Esophagus (tissue), 2 donors: ENCODE data around the gene VPS39. TPM values are rescaled to one million over a fixed set of nuclear protein-coding genes. Genes with fewer than 3 reads are reported as not detected.
A peak's percentile ranks its signal among the peaks of the same experiment; 100 is the strongest.

Experiments used
- H3K27ac ChIP-seq, 2 donors: one replicate each; pipeline ENCODE4 v1.5.1; 2013; ENCODE audit warnings: low read depth in 2 of 2, mild to moderate bottlenecking in 2 of 2, inconsistent platforms in 1 of 2, low read length in 1 of 2, moderate library complexity in 1 of 2
- H3K27me3 ChIP-seq, 2 donors: one replicate each; pipeline ENCODE4 v1.6.1; 2013; ENCODE audit warnings: low read length in 2 of 2, control low read depth in 1 of 2, mild to moderate bottlenecking in 1 of 2; ENCODE audit not compliant: insufficient read depth in 2 of 2, control insufficient read depth in 1 of 2
- H3K36me3 ChIP-seq, 2 donors: one replicate each; pipeline ENCODE4 v1.6.1; 2013; ENCODE audit warnings: low read length in 1 of 2; ENCODE audit not compliant: control insufficient read depth in 2 of 2, insufficient read depth in 2 of 2
- H3K4me1 ChIP-seq, 2 donors: one replicate each; pipeline ENCODE4 v1.6.1; 2013; ENCODE audit warnings: low read length in 1 of 2; ENCODE audit not compliant: control insufficient read depth in 2 of 2, insufficient read depth in 2 of 2
- H3K4me3 ChIP-seq, 2 donors: one replicate each; pipeline ENCODE4 v1.5.1; 2013; ENCODE audit warnings: low read length in 2 of 2, mild to moderate bottlenecking in 2 of 2, low read depth in 1 of 2, moderate library complexity in 1 of 2
- H3K9me3 ChIP-seq, 2 donors: one replicate each; pipeline ENCODE4 v1.6.1; 2013; ENCODE audit warnings: mild to moderate bottlenecking in 2 of 2, low read depth in 1 of 2, low read length in 1 of 2, moderate library complexity in 1 of 2; ENCODE audit not compliant: control insufficient read depth in 2 of 2, insufficient read depth in 1 of 2
- WGBS, 2 donors: extraction: QIAGEN DNeasy Blood & Tissue Kit; methylation state at CpG; one replicate each; pipeline ENCODE4 v1.1.7; 2013; 5-methylcytosine and 5-hydroxymethylcytosine counted together
- polyA plus RNA-seq, 2 donors: library from polyadenylated mRNA; stranded (reverse); fragments of 200-250 nt; gene quantifications; one replicate each; pipeline ENCODE4 v1.2.3, GENCODE V29; 2013
- donor health status: healthy with polysubstance abuse.
- donor health status: Bipolar disorder and iron deficiency.

VPS39 gene
- polyA plus RNA-seq, 2 donors = 20.7 to 31.7 TPM

DNA sequence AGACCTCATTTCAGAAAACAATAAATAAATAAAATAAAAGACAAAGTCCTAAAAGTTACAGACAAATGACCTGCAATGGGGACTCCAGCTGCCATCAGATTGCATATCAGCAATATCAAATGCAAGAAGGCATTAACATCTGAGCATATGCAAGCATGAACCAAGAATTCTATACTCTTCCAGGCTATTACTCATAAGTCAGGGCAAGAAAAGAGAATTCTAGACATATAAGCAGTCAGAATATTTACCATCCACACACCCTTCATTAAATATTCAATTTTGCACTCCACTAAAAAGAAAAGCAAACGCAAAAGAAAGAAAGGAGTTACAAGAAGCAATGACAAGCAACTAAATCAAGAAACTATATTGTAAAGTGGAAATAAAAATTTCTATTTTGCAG, 72.8 kb downstream of the VPS39 start:
- Histone ChIP-seq H3K4me1 (peaks cover 0 to 9% of the 10 kb centered on the region in 2 donors), H3K36me3 (no peaks in the 10 kb centered on the region), H3K27me3 (no peaks in the 10 kb centered on the region), H3K4me3 (no peak overlapping the region), H3K27ac (no peak overlapping the region), H3K9me3 (no peaks in the 10 kb centered on the region)
- WGBS, 2 donors = 83 to 85% methylated on average over 1 of the region's 1 CpG

DNA sequence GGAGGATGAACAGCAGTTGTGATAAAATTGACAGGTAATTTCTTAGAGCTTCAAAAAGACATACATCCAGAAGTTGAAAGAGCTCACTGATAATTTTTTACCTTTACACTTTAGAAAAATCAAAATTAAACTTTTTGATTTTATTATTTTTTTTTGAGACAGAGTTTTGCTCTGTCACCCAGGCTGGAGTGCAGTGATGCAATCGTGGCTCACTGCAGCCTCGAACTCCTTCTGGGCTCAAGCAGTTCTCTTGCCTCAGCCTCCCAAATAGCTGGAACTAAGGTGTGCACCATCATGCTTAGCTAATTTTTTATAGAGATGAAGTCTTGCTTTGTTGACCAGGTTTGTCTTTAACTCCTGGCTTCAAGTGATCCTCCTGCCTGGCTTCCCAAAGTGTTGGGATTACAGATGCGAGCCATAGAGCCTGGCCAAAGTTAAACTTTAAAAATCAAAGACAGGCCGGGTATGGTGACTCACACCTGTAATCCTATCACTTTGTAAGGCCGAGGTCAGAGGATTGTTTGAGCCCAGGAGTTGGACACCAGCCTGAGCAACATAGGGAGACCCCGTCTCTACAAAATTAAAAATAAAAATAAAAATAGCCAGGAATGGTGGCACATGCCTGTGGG, 73.4 kb downstream of the VPS39 start:
- WGBS, 2 donors = 66 to 69% methylated on average over 6 of the region's 6 CpGs
- Histone ChIP-seq H3K27ac (no peak overlapping the region), H3K9me3 (no peaks in the 10 kb centered on the region), H3K4me3 (no peak overlapping the region), H3K36me3 (no peaks in the 10 kb centered on the region), H3K27me3 (no peaks in the 10 kb centered on the region), H3K4me1 (peaks cover 0 to 8% of the 10 kb centered on the region in 2 donors)

GRCh38 chr15:42133886-42134502, 74.1 kb downstream of the VPS39 start:
- no peaks in the 10 kb centered on the region for H3K36me3 ChIP-seq
- H3K9me3 ChIP-seq = no peaks in the 10 kb centered on the region
- no peak overlapping the region for H3K4me3 ChIP-seq
- 62 to 69% methylated on average over 11 of the region's 11 CpGs for WGBS, 2 donors
- peaks cover 0 to 3% of the 10 kb centered on the region in 2 donors for H3K4me1 ChIP-seq
- no peak overlapping the region for H3K27ac ChIP-seq
- H3K27me3 ChIP-seq = no peaks in the 10 kb centered on the region

- H3K27me3 ChIP-seq = no peaks in the 10 kb centered on the region
- no peak overlapping the region for H3K4me3 ChIP-seq
- 91% methylated on average over 4 of the region's 4 CpGs for WGBS, 2 donors
These were observed 74.7 kb downstream of the VPS39 start for GRCh38 chr15:42133356-42133755.

DNA sequence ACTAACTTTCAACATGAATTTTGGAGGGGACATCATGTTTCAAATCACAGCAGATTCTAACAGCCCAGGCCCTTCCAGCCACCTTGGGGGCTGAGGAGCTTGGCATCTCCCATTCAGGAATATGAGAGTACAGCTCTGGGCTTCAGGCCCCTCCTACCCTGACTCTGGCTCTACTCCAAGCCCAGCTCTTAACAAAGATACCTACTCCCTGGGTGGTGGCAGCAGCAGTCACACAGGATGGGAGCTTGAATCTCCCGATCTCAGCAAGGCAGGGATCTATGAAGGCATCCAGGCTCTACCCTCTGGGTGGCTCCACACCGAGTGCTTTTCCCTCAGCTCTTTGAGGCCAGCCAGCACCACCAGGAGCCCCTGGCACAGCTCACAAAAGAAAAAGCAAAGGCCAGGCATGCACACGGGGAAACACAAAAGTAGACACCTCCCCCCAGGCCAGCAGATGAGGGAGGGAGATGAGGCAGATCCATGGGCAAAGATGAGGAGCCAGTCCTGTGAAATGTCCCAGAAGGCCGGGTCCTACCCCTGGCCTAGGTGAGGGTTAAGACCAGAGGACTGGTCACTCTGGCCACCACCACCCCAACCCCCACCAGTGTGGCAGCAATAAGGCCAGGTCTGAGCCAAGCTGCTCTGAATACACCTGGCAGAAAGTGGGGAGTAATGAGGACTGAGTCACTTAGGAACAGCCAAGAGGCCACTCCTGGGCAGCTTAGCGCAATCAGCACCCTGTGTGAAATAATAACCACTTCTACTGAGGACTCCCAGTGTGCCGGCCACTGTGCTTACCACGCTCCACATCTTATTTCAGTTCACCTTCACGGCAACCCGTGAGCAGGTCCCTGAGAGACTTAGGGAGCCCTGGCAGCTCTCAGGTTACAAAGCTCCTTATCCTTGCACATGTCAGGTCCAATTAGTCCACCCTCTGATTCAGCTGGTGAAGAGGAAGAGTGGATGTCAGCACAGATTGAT, 76.0 kb downstream of the VPS39 start:
- Histone ChIP-seq H3K27me3 (no peaks in the 10 kb centered on the region), H3K36me3 (no peaks in the 10 kb centered on the region), H3K9me3 (no peaks in the 10 kb centered on the region), H3K4me1 (peaks cover 0 to 3% of the 10 kb centered on the region in 2 donors), H3K27ac (peak overlapping the region in 1 of 2 donors; percentile 19), H3K4me3 (no peak overlapping the region)
- 63 to 78% methylated on average over 9 of the region's 9 CpGs for WGBS, 2 donors

More at GRCh38 chr15:42133356-42133755, 74.7 kb downstream of the VPS39 start:
- Histone ChIP-seq H3K36me3 (no peaks in the 10 kb centered on the region), H3K9me3 (no peaks in the 10 kb centered on the region), H3K27ac (no peak overlapping the region), H3K4me1 (peaks cover 0 to 3% of the 10 kb centered on the region in 2 donors)

- no peaks in the 10 kb centered on the region for H3K36me3 ChIP-seq
- WGBS, 2 donors = 96 to 97% methylated on average over 1 of the region's 1 CpG
- no peak overlapping the region for H3K27ac ChIP-seq
These were observed 77.1 kb downstream of the VPS39 start for GRCh38 chr15:42131006-42131405.

GRCh38 chr15:42130246-42130986, 77.7 kb downstream of the VPS39 start:
- no peaks in the 10 kb centered on the region for H3K36me3 ChIP-seq
- H3K4me3 ChIP-seq = no peak overlapping the region
- H3K4me1 ChIP-seq = peaks cover 0 to 3% of the 10 kb centered on the region in 2 donors
- no peaks in the 10 kb centered on the region for H3K9me3 ChIP-seq
- H3K27ac ChIP-seq = no peak overlapping the region
- no peaks in the 10 kb centered on the region for H3K27me3 ChIP-seq
- 71 to 82% methylated on average over 8 of the region's 8 CpGs for WGBS, 2 donors

More at GRCh38 chr15:42131006-42131405, 77.1 kb downstream of the VPS39 start:
- Histone ChIP-seq H3K4me1 (peaks cover 0 to 3% of the 10 kb centered on the region in 2 donors), H3K4me3 (no peak overlapping the region), H3K27me3 (no peaks in the 10 kb centered on the region), H3K9me3 (no peaks in the 10 kb centered on the region)

DNA sequence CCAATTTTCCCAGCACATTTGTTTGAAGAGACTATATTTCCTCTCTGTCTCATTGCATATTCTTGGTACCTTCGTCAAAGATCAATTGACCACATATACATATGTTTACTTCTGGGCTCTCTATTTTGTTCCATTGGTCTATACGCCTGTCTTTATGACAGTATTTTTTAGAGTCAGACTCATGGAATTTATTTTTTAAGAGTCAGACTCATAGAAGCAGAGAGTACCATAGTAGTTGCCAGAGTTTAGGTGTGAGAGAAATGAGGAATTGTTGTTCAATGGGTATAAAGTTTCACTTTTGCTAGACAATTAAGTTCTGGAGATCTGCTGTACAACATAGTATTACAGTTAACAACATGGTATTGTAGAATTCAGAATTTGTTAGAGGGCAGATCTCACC, 78.7 kb downstream of the VPS39 start:
- no peak overlapping the region for H3K4me3 ChIP-seq
- H3K36me3 ChIP-seq = no peaks in the 10 kb centered on the region
- WGBS, 2 donors = 68 to 84% methylated on average over 2 of the region's 2 CpGs
- H3K27me3 ChIP-seq = no peaks in the 10 kb centered on the region
- no peak overlapping the region for H3K27ac ChIP-seq
- H3K4me1 ChIP-seq = peaks cover 0 to 3% of the 10 kb centered on the region in 2 donors
- H3K9me3 ChIP-seq = no peaks in the 10 kb centered on the region

GRCh38 chr15:42128476-42128875, 79.6 kb downstream of the VPS39 start:
- no peak overlapping the region for H3K27ac ChIP-seq
- no peaks in the 10 kb centered on the region for H3K9me3 ChIP-seq
- H3K4me3 ChIP-seq = no peak overlapping the region
- peaks cover under 1 to 3% of the 10 kb centered on the region in 2 donors for H3K4me1 ChIP-seq
- no peaks in the 10 kb centered on the region for H3K27me3 ChIP-seq
- WGBS, 2 donors = 74 to 87% methylated on average over 6 of the region's 6 CpGs
- H3K36me3 ChIP-seq = no peaks in the 10 kb centered on the region
